ENCODE results near the gene MACO1.
"Not testable (repeated sequence)": the region's sequence is repeated elsewhere in the genome, so short reads cannot be mapped to it uniquely, and the experiment has no call there.

The MACO1 gene

DNA sequence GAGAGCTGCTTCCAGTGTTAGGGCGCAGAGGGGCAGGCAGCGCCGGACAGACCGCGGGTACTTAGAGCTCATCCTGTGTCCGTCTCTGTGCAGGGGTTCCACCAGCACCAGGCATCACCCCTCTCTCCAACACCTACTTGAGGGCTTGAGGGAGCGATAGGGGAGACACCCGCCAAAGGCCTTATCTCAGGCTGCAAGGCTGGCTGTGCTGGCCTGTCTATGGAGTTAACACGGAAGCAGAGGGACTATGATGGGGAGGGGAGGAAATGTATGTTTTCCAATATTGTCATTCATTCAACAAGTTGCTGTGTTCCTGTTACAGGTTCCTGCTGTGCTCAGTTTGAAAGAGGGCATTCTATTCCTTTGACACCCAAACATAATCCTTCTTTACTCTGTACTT is 10.0 kb upstream of the MACO1 start, which contains the start of gene RHCE:
Gene RHCE, minus strand, starts transcription at position 111 of the 400 bp plus-strand sequence. Its CDS starts 39 bp downstream, at position 72.
- not testable (repeated sequence) for FAIRE-seq; DNase-seq (ENCODE audit: low spot score)

DNA sequence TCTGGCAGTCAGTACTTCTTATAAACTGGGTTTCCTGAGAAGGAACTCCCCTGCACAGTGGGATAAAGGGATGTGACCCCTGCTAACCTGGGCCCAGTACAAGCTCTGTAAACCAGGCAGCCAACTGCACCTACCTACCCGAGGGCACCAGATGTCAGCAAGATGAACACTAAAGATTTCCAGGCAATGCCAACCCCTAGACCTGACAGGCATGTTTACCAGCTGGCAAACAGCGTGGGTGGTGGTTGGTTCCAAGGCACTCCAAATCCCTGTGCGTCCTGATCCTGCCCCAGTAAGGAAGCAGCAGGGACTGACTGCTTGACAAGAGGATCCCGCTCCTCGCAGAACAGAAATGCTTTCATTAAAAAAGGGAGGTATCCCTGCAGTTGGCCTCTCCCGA is 7.5 kb upstream of the MACO1 start:
- not testable (repeated sequence) for DNase-seq (ENCODE audit: low spot score); FAIRE-seq

DNA sequence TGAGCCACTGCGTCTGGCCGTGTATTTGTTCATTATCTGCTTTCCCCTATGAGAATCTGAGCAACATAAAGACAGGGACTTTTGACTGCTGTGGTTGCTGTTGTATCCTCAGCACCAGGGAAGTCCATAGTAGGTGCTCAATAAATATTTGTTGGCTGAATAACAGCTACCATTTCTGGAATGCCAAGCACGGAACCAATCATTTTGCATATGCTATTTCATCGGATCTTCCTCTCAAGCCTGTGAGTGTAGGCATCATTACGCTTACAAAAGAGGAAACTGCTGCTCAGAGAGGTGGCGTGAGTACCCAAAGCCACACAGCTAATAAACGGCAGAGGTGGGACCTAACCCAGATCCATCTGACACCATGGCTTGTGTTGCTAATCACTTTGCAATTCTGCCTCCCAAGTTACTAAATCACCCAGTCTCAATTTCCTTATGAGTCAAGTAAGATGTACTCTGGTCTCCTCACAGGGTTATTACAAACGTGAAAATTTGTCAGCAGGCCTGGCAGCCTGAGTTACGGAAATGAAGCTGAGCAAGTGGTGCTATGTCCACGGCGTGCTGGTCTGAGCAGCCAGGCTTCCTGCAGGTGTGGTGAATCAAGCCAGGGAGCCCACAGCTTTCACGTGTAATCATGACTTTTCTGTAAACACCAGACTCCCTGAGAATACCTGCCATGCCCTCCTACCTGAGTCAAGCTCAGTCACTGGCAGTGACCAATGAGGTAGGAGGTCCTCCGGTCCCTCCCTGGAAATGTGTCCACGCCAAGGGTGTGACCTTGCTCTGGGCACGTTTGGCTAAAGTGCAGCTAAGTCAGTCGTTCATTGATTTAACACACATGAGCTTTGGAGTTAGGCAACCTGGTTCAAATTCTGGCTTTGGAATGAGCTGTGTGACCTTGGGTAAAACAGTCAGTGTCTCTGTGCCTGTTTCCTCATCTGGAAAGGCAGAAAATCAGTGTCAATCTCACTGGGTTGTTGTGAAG is 5.3 kb upstream of the MACO1 start:
- FAIRE-seq (no peak), DNase-seq (ENCODE audit: low spot score) (no peak)

DNA sequence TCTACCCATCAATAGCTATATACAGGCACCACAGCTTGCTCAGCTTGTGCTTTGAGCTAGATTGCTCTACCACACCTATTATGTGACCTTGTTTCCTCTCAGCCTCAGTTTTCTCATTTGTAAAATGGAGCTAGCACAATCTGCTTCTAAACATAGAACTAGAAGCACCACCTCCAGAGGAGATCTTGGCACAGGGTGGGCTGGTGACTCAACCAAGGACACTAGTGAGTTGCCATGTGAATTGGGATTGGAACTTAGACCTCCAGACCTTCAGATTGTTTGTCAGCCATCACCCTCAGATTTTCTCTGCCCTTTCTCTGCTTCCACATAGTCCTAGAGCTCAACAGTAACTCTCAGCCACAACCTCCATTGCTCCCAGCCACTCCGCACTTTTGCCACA is 3.0 kb upstream of the MACO1 start:
- no peak for FAIRE-seq
- DNase-seq (ENCODE audit: low spot score) = no peak

DNA sequence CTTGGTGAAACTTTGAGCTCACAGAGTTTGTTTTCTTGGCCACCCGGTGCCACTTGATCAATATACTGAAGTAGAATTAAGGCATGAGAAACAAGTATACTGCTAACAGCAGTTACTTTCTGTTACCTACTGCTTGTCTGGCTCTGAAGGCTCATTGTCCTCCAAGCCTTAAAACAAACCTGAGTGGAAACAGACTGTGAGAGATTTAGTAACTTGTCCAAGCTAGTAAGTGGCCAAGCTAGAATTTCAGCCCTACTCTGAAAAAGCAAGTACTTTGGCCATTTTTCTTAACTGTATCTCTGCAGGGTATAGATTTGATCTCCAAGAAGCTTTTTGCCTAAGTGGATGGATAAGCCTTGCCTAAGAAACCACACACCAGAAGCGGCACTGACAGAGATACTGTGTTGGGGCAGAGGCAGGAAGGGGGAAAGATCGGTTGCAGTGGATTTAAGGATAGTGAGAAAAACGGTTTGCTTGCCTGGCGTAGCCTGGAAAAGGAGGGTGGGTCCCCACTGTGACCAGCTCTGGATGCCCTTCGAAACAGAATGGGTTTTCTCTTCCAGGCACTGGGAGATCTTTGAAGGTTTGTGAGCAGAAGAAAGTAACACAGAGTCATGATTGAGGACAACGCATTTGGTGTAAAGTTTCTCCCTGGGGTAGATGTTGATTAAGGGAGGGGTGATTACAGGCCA is 2.1 kb upstream of the MACO1 start:
- no peak for FAIRE-seq
- DNase-seq (ENCODE audit: low spot score) = no peak

DNA sequence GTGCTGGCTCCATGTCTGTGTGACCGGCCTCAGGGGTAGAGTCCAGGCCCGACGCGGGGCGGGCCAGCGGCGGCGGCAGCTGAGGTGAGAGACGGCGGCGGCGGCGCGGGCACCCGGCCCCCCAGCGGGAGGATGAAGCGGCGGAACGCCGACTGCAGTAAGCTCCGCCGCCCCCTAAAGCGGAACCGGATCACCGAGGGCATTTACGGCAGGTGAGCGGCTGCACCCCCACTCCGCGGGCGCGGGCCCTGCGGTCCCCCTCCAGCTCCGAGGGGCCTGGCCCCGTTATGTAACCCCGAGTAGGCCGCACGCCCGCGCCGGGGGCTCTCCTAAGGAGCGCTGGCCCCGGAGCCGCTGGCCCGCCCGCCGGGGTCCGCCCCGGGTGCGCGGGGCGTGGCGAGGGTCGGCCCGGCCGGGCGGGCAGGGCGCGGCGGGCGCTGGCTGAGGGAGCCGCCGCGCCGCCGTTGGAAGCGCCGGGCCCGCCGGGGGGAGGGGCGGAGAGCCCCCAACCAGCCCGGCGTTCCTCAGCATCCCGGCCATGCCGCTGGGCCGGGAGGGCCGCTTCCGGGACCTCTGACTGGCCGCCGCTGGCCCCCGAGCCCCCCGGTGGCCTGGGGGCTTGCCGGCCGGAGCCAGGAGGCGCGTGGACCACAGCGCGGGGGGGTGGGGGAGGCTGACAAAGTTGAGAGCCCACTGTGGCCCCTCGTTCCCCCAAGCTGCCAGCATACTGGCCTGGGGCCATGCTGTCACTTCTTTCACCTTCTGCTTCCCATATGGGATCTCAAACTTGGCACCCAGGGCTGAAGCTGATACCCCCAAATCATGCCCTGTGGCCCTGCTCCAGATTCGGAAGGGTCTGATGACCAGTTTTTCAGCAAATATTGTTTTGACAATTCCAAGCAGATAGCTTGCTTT is 527 bp downstream of the MACO1 start:
- FAIRE-seq (no peak), DNase-seq (ENCODE audit: low spot score) (no peak)

DNA sequence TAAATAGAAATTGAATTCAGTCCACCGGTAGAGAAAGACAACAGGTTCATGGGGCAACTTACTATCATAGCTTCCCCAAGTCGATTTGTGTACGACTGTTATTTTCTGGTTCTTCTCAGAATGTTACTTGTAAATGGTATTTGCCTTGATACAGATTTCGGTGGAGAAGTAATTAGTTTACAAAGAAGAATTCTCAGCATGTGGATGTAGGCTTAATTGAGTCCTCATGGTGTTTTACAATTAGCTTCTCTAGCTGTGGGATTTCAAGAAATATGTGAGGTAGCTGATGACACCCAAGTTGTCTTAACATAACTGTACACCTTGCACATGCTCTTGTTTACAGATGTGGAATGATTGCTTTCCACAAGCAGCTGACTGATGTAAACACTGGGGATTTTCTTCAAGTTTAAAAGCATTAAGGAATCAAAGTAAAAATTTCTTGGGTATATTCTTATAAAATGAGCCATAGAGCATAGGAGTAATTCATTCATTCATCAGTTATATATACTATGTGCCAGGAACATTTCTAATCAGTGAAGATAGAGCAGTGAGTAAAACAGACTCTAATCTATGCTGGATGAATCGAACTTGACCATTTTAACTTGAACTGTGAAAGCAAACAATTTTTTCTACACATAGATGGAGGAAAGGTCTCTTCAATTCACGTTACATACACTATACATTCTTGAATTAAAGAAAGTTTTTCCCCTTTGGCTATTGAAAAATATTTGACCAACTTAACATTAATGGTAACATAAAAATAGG is 1.4 kb downstream of the MACO1 start:
- DNase-seq (ENCODE audit: low spot score) (no peak), FAIRE-seq (no peak)

DNA sequence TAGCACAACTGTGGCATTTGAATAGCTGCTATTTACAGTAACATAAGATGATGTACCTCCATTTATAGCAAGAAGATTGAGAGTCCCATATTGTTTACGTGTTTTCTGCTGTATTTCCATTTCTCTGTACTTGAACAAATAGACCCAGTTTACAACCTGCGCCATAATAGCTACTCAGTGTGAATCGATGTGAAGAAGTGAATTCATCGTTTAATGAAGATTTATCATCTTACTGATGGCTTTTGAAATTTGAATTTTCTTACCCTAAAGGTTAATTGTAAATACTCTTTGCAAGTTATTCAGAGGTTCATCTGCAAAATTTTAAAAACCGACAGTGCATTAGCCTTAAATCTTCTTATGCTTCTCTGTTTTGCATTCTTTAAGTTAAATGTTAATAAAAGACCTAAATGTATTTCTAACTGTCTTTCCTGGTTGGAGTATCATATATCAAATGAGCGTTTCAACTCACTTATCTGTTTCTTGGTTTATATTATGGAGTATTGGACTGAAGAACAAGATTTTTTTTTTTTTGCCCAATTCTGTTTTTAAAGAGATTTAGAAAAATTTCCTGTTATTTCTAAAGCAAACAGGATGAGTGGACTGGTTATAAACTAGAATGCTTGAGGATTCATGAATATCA is 2.2 kb downstream of the MACO1 start:
- DNase-seq (ENCODE audit: low spot score) (no peak), FAIRE-seq (no peak)

DNA sequence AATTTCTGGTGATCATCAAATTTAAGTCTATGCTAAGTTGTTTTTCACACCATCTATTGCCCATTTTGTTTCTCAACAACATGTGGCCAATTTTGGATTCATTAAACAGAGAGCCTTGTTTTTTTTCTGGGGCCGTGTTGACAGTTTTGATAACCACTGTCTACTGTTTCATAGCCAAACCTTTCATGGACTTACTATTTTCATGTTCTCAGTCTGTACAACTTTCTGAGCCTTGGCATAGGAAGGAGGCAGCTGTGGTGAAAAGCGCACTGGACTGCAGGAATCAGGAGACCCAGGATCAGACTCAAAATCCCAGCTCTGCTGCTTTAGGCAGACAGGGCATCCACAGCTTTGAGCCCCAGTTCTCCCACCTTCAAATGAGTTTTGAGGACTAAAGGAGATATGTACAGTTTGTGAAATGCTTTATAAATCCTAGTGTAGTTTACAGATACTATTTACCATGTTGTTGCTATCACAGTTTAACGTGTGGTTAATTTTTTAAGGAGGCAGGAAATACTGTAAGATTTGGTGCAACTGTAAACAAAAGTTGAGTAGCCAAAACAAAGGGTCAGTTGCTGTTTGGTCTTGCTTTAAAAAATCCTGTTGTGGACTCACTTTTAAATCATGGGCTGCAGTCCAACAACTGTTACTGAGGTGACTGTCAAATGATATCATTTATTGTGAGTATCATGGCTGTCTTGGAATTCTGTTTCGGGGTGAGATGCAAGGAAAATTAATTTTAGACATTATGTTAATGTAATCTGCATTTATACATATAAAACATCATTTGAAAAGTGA is 2.9 kb downstream of the MACO1 start:
- FAIRE-seq = no peak

DNA sequence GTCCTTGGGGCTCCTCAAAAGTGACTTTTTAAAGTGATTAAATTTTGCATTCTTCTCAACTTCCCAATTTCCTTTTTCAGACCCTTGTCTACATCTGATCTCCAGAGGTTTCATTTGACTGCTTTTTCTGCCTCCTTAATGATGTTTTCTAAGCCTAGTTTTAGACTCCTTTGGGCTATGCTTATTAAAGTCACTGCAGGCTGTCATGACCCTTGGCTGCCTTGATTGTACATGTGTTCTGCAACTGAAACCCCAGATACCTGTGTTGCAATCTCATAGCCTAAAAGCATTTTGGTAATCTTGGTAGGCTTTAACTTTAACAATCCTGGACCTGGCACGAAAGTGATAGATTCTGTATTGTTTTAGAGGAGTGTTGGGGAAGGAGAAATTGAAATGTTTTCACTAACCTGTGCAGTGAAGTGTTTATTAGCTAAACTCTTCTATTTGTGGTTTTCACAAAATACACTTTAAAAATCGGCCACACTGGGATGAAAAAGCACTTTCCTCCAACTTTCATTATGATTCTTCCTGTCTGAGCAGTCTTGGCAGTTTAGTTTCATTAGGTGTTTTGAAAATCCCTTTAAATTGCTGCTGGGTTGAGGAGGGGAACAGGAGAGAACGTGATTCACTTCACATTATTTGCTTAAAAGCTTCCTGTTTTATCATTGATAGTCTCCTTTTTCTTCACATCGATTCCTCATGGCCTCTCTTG is 4.9 kb downstream of the MACO1 start:
- FAIRE-seq (no peak), DNase-seq (ENCODE audit: low spot score) (no peak)

More for the DNA sequence above, 2.9 kb downstream of the MACO1 start:
- no peak for DNase-seq (ENCODE audit: low spot score)

DNA sequence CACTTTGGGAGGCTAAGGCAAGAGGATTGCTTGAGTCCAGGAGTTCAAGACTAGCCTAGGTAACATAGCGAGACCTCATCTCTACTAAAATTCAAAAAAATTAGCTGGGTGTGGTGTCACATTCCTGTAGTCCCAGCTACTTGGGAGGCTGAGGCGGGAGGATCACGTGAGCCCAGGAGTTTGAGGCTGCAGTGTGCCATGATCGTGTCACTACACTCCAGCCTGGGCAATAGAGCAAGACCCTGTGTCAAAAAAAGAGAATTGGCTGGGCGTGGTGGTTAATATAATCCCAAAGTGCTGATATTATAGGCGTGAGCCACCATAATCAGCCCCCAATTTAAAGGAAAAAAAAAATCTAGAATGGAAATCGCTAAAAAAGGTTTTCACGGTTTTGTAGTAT is 7.0 kb downstream of the MACO1 start:
- no peak for DNase-seq (ENCODE audit: low spot score)
- no peak for FAIRE-seq

DNA sequence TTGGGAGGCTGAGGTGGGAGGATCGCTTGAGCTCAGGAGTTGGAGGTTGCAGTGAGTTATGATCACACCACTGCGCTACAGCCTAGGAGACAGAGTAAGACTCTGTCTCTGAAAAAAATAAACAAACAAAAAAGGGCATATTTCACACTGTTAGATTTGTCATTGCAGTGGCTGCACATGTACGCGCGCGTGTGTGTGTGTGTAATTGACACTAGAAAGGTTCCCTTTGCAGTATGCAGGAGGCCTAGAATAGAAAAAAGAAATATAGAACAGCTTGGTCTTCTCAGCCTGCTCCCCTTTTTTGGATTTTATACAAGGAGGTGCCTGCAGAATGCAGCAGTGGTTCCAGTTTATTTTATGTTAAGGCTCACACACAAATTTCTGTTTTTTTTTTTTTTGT is 8.6 kb downstream of the MACO1 start:
- no peak for DNase-seq (ENCODE audit: low spot score)
- no peak for FAIRE-seq

DNA sequence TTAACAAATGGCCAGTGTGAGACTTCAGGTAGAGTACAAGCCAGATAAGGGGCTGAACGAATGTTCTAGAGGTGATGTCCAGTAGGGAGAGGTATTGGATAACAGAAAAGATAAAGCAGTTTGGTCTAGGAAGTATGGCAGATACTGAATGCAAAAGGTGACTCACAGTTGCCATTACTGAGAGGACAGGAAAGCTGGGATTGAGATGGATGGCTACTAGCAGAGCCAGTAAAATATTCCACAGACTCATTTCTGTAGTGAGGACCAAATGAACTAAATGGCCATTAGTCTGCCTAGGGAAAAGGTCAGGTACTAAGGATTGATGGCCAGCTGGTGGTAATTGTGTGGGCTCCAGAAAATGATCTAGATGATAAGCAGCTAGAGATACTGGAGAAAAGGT is 11.5 kb downstream of the MACO1 start:
- DNase-seq (ENCODE audit: low spot score) (no peak), FAIRE-seq (no peak)

DNA sequence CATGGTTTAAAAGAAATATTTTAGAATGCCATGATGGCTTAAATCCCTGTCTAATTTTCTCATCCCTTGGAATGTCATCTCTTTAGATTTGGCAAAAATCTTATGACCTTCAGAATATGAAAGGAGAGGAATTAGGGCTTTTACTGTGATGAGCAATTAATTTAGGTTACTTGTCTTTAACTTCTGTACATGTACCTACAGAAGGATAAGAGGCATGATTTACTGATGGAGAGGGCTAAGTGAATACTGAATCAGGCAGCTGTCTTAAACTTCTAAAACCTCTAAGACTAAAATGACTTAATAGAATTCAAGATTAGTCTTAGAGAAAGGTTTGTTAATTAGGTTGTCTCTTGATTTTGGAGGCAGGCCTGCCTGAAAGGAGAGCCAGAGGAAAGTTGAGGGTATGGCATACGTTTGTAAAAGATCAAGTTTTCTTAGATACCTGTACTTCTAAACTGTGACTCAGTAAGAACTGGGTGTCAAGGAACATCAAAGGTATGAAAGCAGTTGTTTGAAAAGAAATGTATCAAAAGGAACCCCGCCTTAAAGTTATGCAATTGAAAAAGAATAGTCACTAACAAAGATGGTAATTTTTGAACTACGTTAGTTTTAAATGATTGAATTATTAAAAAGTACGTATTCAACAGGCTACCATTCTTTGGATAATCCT is 12.5 kb downstream of the MACO1 start:
- no peak for FAIRE-seq

DNA sequence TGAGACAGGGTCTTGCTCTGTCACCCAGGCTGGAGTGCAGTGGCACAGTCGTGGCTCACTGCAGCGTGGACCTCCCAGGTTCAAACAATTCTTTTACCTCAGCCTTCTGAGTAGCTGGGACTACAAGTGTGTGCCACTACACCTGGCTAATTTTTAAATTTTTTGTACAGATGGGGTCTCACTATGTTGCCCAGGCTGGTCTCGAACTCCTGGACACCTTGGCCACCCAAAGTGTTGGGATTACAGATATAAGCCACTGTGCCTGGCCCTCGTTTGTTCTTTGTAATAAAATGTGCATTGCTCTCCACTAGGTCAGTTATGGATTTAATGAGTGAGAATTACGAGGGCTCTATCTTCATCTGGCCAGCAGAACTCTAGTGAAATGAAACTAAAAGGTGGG is 13.9 kb downstream of the MACO1 start:
- DNase-seq (ENCODE audit: low spot score); FAIRE-seq: not testable (repeated sequence)

More for the DNA sequence above, 12.5 kb downstream of the MACO1 start:
- no peak for DNase-seq (ENCODE audit: low spot score)

DNA sequence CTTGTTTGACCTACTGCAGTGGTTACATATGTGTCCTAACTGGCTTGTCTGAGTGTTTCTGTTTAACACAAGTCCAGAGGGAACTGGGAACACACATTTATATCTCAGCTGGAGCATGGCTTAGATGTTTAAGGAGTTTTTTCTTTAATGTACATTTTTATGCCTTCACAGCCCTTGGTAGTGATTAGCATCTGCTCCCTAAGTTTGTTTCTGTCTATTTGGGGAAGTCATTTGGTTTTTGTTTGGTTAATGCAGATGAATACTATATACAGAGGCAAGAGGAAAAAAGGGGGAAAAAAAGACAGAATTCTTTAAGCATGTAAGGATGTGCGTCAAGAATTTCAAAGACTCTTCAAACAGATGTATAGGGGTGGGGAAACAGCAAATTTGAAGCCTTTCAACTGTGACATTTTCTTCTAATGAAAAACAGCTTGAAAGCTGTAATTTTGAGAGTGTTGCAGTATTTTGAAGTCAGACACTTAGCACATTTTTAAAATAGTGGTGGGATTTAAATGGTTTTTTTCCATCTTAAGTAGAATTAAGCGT is 15.4 kb downstream of the MACO1 start:
- FAIRE-seq (no peak), DNase-seq (ENCODE audit: low spot score) (no peak)

DNA sequence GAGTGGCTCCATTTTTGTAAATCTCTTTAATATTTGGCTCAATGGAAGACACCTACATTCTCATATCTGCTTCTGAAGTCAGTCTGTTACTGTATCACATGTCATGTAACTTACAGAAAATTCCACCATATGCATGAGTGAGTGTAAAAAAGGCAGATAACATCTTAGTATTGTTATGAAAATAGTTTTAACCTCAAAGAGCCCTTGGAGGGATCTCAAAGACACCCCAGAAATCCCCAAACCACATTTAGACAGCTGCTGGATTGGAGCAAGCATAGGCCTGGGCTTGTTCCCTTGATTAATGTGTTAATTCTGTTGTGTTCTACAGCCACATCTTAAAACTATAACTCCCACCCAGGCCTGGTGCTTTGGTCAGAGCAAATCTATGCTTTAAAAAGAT is 16.9 kb downstream of the MACO1 start:
- DNase-seq (ENCODE audit: low spot score) = no peak
- no peak for FAIRE-seq

DNA sequence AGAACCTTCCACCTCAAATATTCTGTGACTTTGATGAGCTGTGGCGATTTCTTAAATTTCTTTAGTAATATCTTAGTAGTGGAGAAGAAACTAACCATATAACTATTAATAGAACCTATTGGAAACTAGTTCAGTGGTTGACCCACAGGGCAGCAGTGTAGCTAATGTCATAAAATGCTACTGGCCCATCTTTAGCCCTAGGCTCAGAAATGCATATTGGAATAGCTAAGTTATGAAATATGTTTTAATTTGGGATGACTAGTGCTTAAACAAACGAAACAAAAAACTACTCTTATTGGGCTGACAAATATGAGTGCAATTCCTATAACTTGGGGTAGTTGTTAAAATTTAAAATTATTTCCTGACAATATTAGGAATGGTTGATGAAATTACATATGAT is 20.2 kb downstream of the MACO1 start:
- DNase-seq (ENCODE audit: low spot score) (no peak), FAIRE-seq (no peak)

Data from urothelium cell line (cell line).